HepG2 (cell line): Measurements from ENCODE around the gene NIFK. TPM values are rescaled to one million over a fixed set of nuclear protein-coding genes. Genes with fewer than 3 reads are reported as not detected.

Source experiments
- AKNA ChIP-seq: sonication (generic); formaldehyde crosslinking; IDR thresholded peaks from 2 replicates; pipeline ENCODE4 v1.4.0; 2020; ENCODE audit warnings: missing genetic modification reagents, borderline replicate concordance
- CCDC6 ChIP-seq: sonication (generic); formaldehyde crosslinking; IDR thresholded peaks from 2 replicates; pipeline ENCODE4 v1.8.1; 2022; ENCODE audit warnings: mild to moderate bottlenecking, missing genetic modification reagents, moderate library complexity
- CREB1 ChIP-seq, 2 experiments: fragments of 450-650 bp in 1 of 2; IDR thresholded peaks; 2 replicates each; pipeline ENCODE4 v1.6.1; 2016 to 2017; ENCODE audit warnings: control low read depth in 1 of 2, mild to moderate bottlenecking in 1 of 2, missing compliant biosample characterization in 1 of 2, missing genetic modification characterization in 1 of 2
- GMEB2 ChIP-seq: IDR thresholded peaks from 2 replicates; pipeline ENCODE4 v1.6.1; 2016; ENCODE audit warnings: missing biosample characterization, missing genetic modification reagents, low read depth
- NCOA5 ChIP-seq: sonication (generic); formaldehyde crosslinking; IDR thresholded peaks from 2 replicates; pipeline ENCODE4 v1.4.0; 2020; ENCODE audit warnings: missing genetic modification reagents
- PLSCR1 ChIP-seq: sonication (generic); formaldehyde crosslinking; IDR thresholded peaks from 2 replicates; pipeline ENCODE4 v1.5.0; 2020; ENCODE audit warnings: missing genetic modification reagents, mild to moderate bottlenecking, borderline replicate concordance
- RCOR2 ChIP-seq: IDR thresholded peaks from 2 replicates; pipeline ENCODE4 v1.6.1; 2016; ENCODE audit warnings: missing biosample characterization, missing genetic modification reagents
- SMYD3 ChIP-seq: sonication (generic); formaldehyde crosslinking; IDR thresholded peaks from 2 replicates; pipeline ENCODE4 v1.8.1; 2023; ENCODE audit warnings: mild to moderate bottlenecking, missing genetic modification reagents
- SNAI1 ChIP-seq: sonication (generic); formaldehyde crosslinking; IDR thresholded peaks from 2 replicates; pipeline ENCODE4 v1.5.0; 2020; ENCODE audit warnings: mild to moderate bottlenecking, missing genetic modification reagents, borderline replicate concordance
- SP4 ChIP-seq: sonication (generic); formaldehyde crosslinking; IDR thresholded peaks from 2 replicates; pipeline ENCODE4 v1.8.1; 2023; ENCODE audit warnings: mild to moderate bottlenecking, missing genetic modification reagents
- SRY ChIP-seq: sonication (generic); formaldehyde crosslinking; IDR thresholded peaks from 2 replicates; pipeline ENCODE4 v1.8.0; 2022; ENCODE audit warnings: mild to moderate bottlenecking, missing genetic modification reagents
- TOE1 ChIP-seq: sonication (generic); formaldehyde crosslinking; IDR thresholded peaks from 2 replicates; pipeline ENCODE4 v1.4.0; 2020; ENCODE audit warnings: mild to moderate bottlenecking, missing genetic modification reagents
- ZNF253 ChIP-seq: sonication (generic); formaldehyde crosslinking; IDR thresholded peaks from 2 replicates; pipeline ENCODE4 v1.8.0; 2022; ENCODE audit warnings: mild to moderate bottlenecking, missing genetic modification reagents, borderline replicate concordance
- ZNF260 ChIP-seq: sonication (generic); formaldehyde crosslinking; IDR thresholded peaks from 2 replicates; pipeline ENCODE4 v1.4.0; 2020; ENCODE audit warnings: missing genetic modification reagents, low read depth, mild to moderate bottlenecking, borderline replicate concordance
- ZNF552 ChIP-seq: sonication (generic); formaldehyde crosslinking; IDR thresholded peaks from 2 replicates; pipeline ENCODE4 v1.9.0; 2022; ENCODE audit warnings: missing genetic modification reagents, mild to moderate bottlenecking, borderline replicate concordance
- polyA plus RNA-seq, 8 experiments: library from polyadenylated mRNA; depleted of rRNA in 3 of 8; stranded (reverse) in 7 of 8; unstranded in 1 of 8; fragments of >200 nt; fragmentation: Illumina TruSeq in 4 of 8; extraction: Trizol in 4 of 8; gene quantifications; 2 replicates each; pipeline versions ENCODE4 v1.2.1 to v1.2.3, GENCODE V29; 2011 to 2016; ENCODE audit warnings: low read depth in 4 of 8, missing spikeins in 1 of 8, mixed read lengths in 1 of 8; ENCODE audit not compliant: insufficient read depth in 1 of 8
- total RNA-seq, 5 experiments: library from RNA; depleted of rRNA; stranded (reverse); fragments of >200 nt; fragmentation: Illumina TruSeq; extraction: Trizol; gene quantifications; 2 replicates each; pipeline ENCODE4 v1.2.3, GENCODE V29; 2016; ENCODE audit warnings: low read depth in 1 of 5
- TF ChIP-seq, protein P1 (sequence below), 2 experiments: sonication (generic) in 1 of 2; formaldehyde crosslinking in 1 of 2; IDR thresholded peaks; 2 replicates each; pipeline versions ENCODE4 v1.5.1 to v1.6.1; 2011 to 2020; ENCODE audit warnings: borderline replicate concordance in 1 of 2, low read depth in 1 of 2, low read length in 1 of 2, mild to moderate bottlenecking in 1 of 2, missing genetic modification reagents in 1 of 2, moderate library complexity in 1 of 2
- TF ChIP-seq, protein P2 (sequence below): IDR thresholded peaks from 2 replicates; pipeline ENCODE4 v1.6.1; 2016

Gene NIFK
- total and polyA plus RNA-seq, 2 of the 13 experiments (the other 11 are each of a cell fraction or from before 2014, with no cell fraction given), result 19.6 to 105 TPM

DNA sequence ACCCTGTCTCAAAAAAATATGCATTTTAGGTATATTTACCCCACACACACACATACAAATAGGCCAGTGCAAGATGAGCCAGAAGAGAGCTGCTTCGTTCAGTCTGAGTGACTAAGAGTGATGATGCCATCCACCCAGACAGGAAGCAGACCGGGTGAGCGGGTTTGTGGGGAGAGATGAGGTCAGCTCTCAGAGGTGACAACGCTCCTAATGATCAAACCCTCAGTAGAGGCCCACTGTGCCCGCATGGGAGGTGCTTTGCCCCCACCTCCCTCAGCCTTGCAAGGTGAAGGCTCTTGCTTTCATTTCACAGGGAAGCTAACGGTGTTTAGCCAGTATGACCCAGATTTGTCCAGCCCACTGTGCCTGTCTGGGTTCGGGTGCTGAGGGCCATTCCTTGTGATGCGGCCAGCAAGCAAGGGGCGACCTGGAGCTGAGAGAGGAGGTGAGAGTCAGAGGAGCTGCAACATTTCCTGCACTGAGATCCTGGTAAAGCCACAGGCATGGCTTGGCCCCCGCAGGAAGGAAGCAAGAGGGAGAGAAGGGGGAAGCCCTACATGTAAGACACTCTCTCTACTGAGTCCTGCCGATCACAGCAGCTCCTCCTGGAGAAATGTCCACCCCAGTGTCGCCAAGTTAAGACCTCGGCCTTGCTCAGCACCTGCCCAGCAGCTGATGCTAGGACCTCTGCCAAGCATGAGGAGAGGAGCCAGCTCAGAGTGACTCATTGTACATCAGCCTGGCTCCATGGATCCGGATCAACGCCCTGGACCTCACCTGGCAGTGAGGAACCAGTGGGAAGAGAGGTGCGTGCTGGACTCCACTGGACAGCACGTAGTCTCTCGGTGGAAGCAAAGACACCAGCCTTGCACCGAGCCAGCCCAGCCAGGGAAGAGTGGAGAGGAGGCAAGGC is 37.0 kb downstream of the NIFK start (continued):
- TF ChIP-seq AKNA, result no peak
- TF ChIP-seq SMYD3, result no peak
- peak; percentile 54; the same call in 1 of the 2 replicates for TF ChIP-seq SP4 (CRISPR knock-in tag)
- no peak for TF ChIP-seq SRY (CRISPR knock-in tag)
- TF ChIP-seq CCDC6 (CRISPR knock-in tag), result no peak
- no peak for TF ChIP-seq RCOR2
- 0 out of 2 replicates have a peak, but pooled peaks have one; percentile 34 for TF ChIP-seq CREB1 (IDR thresholded peaks at IDR 0.05)
- no peak for TF ChIP-seq CREB1 (CRISPR knock-in tag; IDR thresholded peaks at IDR 0.05)
- TF ChIP-seq SNAI1 (CRISPR knock-in tag), result no peak
- TF ChIP-seq, protein P1, sequence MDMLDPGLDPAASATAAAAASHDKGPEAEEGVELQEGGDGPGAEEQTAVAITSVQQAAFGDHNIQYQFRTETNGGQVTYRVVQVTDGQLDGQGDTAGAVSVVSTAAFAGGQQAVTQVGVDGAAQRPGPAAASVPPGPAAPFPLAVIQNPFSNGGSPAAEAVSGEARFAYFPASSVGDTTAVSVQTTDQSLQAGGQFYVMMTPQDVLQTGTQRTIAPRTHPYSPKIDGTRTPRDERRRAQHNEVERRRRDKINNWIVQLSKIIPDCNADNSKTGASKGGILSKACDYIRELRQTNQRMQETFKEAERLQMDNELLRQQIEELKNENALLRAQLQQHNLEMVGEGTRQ (IDR thresholded peaks at IDR 0.05; ENCODE audit: low read depth, low read length), result no peak
- TF ChIP-seq, protein P1 (CRISPR knock-in tag; IDR thresholded peaks at IDR 0.05; ENCODE audit: borderline replicate concordance), result no peak
- no peak for TF ChIP-seq TOE1 (CRISPR knock-in tag)
- TF ChIP-seq ZNF260 (CRISPR knock-in tag), result no peak
- TF ChIP-seq, protein P2, sequence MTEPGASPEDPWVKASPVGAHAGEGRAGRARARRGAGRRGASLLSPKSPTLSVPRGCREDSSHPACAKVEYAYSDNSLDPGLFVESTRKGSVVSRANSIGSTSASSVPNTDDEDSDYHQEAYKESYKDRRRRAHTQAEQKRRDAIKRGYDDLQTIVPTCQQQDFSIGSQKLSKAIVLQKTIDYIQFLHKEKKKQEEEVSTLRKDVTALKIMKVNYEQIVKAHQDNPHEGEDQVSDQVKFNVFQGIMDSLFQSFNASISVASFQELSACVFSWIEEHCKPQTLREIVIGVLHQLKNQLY, result no peak
- no peak for TF ChIP-seq PLSCR1 (CRISPR knock-in tag)
- no peak for TF ChIP-seq NCOA5 (CRISPR knock-in tag)
- no peak for TF ChIP-seq ZNF253 (CRISPR knock-in tag)
- TF ChIP-seq ZNF552 (CRISPR knock-in tag), result no peak
- no peak for TF ChIP-seq GMEB2 (CRISPR knock-in tag)
